ENCODE measurements around the gene DHRS4L2.
"Not testable (repeated sequence)": the region's sequence is repeated elsewhere in the genome, so short reads cannot be mapped to it uniquely, and the experiment has no call there.

DHRS4L2 gene

GRCh38 chr14:24042746-24043145 is 54.0 kb downstream of the DHRS4L2 start:
- no peak for DNase-seq
- Histone ChIP-seq H3K4me3 (ENCODE audit: low read depth, low read length) (no peak overlapping the region), H3K9me3 (ENCODE audit: severe bottlenecking) (no peaks in the 10 kb centered on the region), H3K27ac (no peak overlapping the region), H3K36me3 (no peaks in the 10 kb centered on the region), H3K27me3 (ENCODE audit: insufficient read depth, low read depth, severe bottlenecking) (no peaks in the 10 kb centered on the region)
- TF ChIP-seq CTCF (IDR thresholded peaks at IDR 0.05; ENCODE audit: low read depth, low read length): no peak

GRCh38 chr14:24049002-24049401 is 60.3 kb downstream of the DHRS4L2 start:
- not testable (repeated sequence) for DNase-seq; H3K36me3 ChIP-seq; H3K27ac ChIP-seq; H3K4me3 ChIP-seq (ENCODE audit: low read depth, low read length); H3K9me3 ChIP-seq (ENCODE audit: severe bottlenecking); H3K27me3 ChIP-seq (ENCODE audit: insufficient read depth, low read depth, severe bottlenecking)

GRCh38 chr14:24050753-24051152 is 62.0 kb downstream of the DHRS4L2 start:
- not testable (repeated sequence) for H3K4me3 ChIP-seq (ENCODE audit: low read depth, low read length); H3K27ac ChIP-seq; DNase-seq

GRCh38 chr14:24051176-24051788 is 62.6 kb downstream of the DHRS4L2 start:
- peak overlapping the region; percentile 79 for H3K4me3 ChIP-seq (ENCODE audit: low read depth, low read length)
- no peaks in the 10 kb centered on the region for H3K27me3 ChIP-seq (ENCODE audit: insufficient read depth, low read depth, severe bottlenecking)
- no peaks in the 10 kb centered on the region for H3K9me3 ChIP-seq (ENCODE audit: severe bottlenecking)
- no peaks in the 10 kb centered on the region for H3K36me3 ChIP-seq
- peak overlapping the region; percentile 78 for H3K27ac ChIP-seq
- DNase-seq: no peak
- no peak for TF ChIP-seq CTCF (IDR thresholded peaks at IDR 0.05; ENCODE audit: low read depth, low read length)

More at GRCh38 chr14:24050753-24051152, 62.0 kb downstream of the DHRS4L2 start:
- H3K27me3 ChIP-seq (ENCODE audit: insufficient read depth, low read depth, severe bottlenecking); H3K36me3 ChIP-seq; H3K9me3 ChIP-seq (ENCODE audit: severe bottlenecking): not testable (repeated sequence)

GRCh38 chr14:24051789-24052655 is 63.3 kb downstream of the DHRS4L2 start, which contains the start of gene CARMIL3:
Gene CARMIL3 (plus strand): TSS chr14:24052009. CDS start chr14:24052154, 145 bp downstream.
- peak; percentile 76 for DNase-seq
- no peaks in the 10 kb centered on the region for H3K27me3 ChIP-seq (ENCODE audit: insufficient read depth, low read depth, severe bottlenecking)
- peak within 1 kb of the TSS; percentile 79 for H3K4me3 ChIP-seq (ENCODE audit: low read depth, low read length)
- no peaks in the 10 kb centered on the region for H3K9me3 ChIP-seq (ENCODE audit: severe bottlenecking)
- no peak for TF ChIP-seq CTCF (IDR thresholded peaks at IDR 0.05; ENCODE audit: low read depth, low read length)
- H3K27ac ChIP-seq: peak within 1 kb of the TSS; percentile 78
- H3K36me3 ChIP-seq: no peaks in the 10 kb centered on the region

- no peak overlapping the region for H3K27ac ChIP-seq
- H3K4me3 ChIP-seq (ENCODE audit: low read depth, low read length): peak overlapping the region; percentile 79
- no peaks in the 10 kb centered on the region for H3K36me3 ChIP-seq
- H3K9me3 ChIP-seq (ENCODE audit: severe bottlenecking): no peaks in the 10 kb centered on the region
- TF ChIP-seq CTCF (IDR thresholded peaks at IDR 0.05; ENCODE audit: low read depth, low read length): no peak
- DNase-seq: no peak
- H3K27me3 ChIP-seq (ENCODE audit: insufficient read depth, low read depth, severe bottlenecking): no peaks in the 10 kb centered on the region
Measured at GRCh38 chr14:24052656-24053547, 64.2 kb downstream of the DHRS4L2 start.
